Cerebellar cortex (tissue), 1 donor: ENCODE data around the gene VCX3A.
"Not testable (repeated sequence)": the region's sequence is repeated elsewhere in the genome, so short reads cannot be mapped to it uniquely, and the experiment has no call there.

Source experiments
- DNase-seq: peaks from one replicate; pipeline ENCODE4 v3.0.0-alpha.2; 2015; ENCODE audit warnings: low spot score

Gene VCX3A

DNA sequence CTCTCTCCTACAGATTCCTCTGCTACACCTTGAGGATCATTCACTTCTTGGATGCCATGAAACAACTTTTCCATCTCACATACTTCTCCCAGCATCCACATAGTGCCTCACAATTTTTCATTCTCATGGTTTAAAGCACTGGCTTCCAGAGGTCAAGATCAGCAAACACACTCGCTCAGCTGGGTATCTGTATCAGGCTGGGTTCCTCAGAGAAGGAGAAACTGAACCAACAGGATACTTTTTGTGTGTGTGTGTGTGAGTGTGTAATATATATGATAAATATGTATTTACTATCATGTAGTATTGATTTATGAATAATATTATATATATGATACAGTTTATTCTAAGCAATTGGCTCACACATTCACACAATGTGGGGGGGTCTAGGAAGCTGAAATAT, at the start of gene VCX3A:
Gene VCX3A, minus strand, starts transcription at position 101 of the 400 bp plus-strand sequence. CDS start 621 bp downstream, outside the sequence.
- not testable (repeated sequence) for DNase-seq

DNA sequence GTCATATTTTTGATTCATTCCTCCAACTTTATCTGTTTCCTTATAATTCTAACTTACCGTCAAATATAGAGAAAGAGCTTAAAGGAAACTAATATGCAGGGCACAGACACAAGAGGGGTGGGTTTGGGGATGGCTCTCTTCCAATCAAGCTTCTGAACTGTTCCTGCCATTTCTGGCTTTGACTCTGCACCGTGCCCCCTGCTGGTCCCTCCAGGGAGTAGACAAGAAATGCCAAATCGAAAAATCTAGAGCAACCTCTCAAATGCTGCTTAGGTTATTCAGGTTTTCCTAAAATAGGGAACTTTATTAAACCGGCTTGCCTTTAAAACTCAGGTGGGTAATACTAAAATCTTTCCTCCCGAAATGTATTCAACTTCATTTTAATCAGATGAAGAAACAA, 39.8 kb upstream of the VCX3A start:
- DNase-seq = no peak

DNA sequence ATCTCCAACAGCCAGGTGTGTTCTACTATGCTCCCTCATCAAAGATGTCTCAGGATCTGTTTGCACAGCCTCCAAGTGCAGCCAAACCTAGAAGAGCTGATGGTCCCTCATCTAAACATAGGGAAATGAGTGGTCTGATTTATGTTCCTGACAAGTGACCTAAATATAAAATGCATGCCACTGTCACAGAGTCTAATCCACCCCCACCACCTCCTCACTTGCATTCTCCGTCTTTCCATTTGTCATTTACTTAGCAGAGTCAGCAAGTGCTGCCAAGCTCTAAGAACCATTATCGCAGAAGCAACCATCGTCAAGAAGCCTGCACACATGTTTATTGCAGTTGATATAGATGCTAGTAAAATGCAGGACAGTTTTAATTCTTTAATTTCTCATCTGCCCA, 33.1 kb upstream of the VCX3A start:
- DNase-seq = no peak

DNA sequence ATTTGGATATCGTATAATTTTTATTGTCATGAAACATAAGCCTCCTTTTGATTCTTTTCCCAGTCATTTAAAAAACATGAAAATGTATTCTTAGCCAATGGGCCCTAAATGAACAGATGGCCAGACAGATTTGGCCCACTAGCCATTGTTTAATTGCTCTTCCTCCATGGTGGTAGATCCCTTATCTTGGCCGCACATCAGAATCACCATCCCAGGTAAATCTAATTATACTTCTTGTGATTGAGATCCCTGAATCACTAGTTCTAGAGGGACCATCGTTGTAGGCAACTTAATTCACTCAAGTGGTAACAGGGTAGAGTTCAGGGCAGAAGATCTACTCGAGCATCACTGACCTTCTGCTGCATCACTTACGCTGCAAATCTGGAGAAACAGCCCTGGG, 24.1 kb upstream of the VCX3A start:
- DNase-seq = peak; percentile 15

DNA sequence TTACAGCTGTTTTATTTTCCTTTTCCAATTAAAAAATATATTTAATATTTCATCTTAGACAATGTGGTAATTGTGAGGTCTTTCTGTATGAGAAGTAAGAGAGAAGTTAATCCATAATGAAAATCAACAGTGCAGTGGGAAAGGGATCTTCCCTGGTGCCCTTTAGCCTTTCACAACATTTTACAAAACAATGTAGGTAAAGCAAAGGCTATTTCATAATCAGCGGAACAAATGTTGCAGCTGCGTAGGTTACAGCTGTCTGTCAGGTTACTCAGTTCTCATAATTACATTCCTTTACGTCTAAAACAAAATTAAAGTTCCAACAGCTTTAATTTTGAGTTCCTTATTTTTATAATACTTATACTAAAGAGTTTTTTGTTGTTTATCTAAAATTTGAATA, 22.8 kb upstream of the VCX3A start:
- no peak for DNase-seq

DNA sequence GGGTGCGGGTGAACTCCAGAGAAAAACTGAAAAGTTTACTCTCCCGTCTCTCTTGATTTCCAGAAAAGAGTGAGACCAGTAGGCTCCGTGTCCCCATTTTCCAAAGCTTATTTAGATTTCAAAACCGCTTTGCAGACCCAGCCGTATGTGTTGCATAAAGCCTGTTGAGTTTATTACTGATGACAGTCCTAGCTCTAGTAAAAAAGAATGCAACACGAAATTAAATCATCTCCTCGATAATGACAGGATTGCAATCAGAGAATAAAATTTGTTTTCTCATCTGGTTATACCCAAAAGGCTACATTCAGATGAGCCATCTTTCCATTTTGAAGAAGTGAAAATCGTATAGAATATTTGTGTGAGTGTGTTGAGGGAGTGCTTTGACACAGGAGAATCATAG, 16.1 kb upstream of the VCX3A start:
- DNase-seq = no peak

DNA sequence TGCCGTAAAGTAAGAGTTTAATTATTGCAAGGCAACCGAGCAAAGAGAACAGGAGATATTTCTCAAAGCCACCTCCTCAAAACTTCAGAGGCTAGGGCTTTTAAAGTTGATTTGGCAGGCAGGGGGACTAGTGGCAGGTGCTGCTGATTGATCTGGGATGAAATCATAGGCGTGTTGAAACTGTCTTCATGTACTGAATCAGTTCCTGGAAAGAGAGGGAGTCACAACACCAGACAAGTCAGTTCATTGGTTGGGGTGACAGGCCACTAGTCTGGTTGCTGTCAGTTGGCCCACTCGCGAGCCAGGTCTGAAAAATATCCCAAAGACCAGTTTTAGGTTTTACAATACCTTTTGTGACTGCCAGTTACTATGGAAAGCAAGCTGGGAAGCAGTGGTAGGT, 10.8 kb upstream of the VCX3A start:
- DNase-seq = no peak

DNA sequence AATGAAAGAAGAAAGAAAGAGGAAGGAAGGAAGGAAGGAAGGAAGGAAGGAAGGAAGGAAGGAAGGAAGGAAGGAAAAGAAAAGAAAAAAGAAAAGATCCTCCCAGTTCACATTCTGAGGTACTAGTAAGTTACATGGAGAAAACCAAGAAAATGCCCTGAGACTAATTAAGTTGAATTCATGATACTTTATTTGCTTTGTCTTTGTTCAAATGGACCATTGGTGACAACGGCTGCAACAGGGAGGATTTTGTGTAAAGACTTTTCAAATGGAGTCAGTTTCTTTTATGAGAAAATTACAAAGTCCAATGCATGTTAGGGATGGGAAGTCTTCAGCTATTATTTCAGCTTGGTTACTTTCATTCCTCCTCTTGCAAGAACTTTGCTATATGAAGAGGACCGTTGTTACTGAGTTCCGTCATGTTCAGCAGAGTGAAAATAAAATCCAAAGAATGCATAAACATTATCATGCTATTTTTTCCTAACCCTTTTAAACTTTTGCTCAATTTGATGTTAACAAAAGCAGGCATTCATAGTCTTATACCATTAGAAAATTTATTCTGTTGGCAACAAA, 8.3 kb downstream of the VCX3A start:
- DNase-seq = no peak

DNA sequence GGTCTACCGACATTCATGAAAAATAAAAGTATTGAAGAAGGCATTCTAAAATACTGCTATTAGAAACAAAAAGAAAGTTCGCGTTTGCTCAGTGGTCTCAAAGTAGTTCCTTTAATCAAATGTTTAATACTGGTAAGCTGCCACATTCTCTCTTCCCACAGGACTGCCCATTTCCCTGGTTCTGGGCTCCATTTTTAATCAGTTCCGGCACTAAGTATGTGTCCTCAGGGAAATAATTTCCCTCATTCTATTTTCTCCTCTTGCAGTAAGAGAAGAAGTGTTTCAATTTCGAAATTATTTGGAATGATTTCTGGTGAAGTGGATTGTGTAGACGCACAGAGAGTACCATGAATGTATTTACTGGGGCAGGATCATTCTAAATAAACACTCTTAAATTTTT, 17.5 kb downstream of the VCX3A start:
- no peak for DNase-seq

DNA sequence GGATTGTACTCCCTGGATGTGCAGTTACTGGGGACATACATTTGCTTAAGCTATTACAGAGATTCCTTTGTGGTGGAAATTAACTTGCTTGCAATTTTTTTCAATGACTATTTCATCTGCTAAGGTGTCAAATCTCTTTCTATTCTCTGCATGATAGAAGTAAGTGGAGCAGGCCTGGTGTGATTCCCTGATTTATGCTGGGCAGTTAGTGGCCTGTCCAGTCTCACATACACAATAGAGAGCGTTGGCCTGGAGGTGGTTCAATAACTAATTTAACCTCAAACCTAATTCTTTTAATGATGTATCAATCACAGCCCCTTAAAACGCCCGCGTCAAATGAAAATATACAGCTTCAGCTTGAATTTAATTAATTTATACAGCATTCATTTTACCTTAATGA, 28.5 kb downstream of the VCX3A start:
- DNase-seq = no peak

DNA sequence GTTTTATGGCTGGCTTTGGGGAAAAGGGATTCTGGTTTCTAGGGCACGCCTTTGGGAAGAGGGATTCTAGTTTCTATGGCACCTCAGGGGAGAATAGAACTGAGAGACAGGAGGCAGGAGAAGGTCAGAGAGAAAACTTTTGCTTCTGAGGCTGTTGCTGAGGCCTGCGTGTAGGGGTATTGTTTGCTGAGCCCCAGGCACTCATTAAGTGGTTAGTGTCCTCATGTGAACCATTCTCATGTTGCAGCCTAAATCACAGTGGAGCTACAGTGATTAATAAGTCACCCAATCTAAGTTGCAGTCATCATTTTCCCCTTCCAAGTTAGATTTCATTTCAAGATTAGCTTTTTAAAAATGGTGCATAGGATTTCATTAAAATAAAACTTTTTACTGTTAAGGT, 29.0 kb downstream of the VCX3A start:
- DNase-seq = no peak

DNA sequence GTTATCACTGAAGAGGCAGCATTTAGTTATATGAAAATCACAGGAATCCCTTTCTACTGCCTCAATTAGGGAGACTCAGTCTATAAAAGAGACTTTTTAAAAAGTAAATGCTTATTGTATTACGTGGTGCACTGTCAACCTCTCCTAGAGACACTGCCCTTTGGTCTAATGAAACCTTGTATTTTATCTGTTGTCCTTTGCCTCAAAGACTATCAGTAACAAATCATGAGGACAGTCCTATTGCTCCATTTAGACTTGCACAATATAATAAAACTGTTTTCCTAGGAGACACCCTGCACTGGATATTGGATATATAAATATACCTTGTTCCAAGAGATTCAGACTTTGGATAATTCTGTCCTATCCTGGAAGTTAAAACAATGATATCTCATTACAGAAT, 34.2 kb downstream of the VCX3A start:
- DNase-seq = no peak

DNA sequence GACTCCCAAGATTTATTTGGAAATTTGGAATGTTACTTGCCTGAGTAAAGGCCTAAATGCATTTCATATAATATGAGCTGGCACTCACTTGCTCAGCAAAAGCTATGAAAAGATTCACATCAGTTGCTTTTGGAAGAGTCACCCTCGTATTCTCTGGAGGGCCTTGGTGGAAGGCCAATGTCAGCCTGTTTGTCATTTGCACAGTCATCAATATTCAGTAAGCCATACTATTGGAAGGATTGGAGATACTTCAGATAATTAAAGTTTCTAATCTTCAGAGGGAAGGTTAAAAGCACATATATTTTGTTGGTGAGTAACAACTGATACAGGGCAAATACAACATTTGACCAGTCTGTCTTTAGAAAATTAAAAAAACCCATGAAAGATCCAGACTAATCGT, 36.6 kb downstream of the VCX3A start:
- DNase-seq = no peak
